HepG2 (cell line): ENCODE results near the gene FGF19. TPM values are rescaled to one million over a fixed set of nuclear protein-coding genes. Genes with fewer than 3 reads are reported as not detected.
A peak's percentile ranks its signal among the peaks of the same experiment; 100 is the strongest.

Experiments used
- AGO2 ChIP-seq: fragments of 200-400 bp; formaldehyde crosslinking; optimal IDR thresholded peaks from 2 replicates; pipeline ENCODE3; 2017; ENCODE audit warnings: mild to moderate bottlenecking, low read depth, low read length, moderate library complexity
- CHCHD3 ChIP-seq: sonication (generic); formaldehyde crosslinking; IDR thresholded peaks from 2 replicates; pipeline ENCODE4 v1.8.0; 2022; ENCODE audit warnings: mild to moderate bottlenecking, missing genetic modification reagents, moderate library complexity
- DZIP1 ChIP-seq: sonication (generic); formaldehyde crosslinking; IDR thresholded peaks from 2 replicates; pipeline ENCODE4 v1.5.0; 2020; ENCODE audit warnings: mild to moderate bottlenecking, missing genetic modification reagents
- MAFF ChIP-seq: IDR thresholded peaks from 2 replicates; pipeline ENCODE4 v1.6.1; 2011; ENCODE audit warnings: low read depth, low read length, improper control_type of control experiment
- RFXANK ChIP-seq: IDR thresholded peaks from 2 replicates; pipeline ENCODE4 v1.6.1; 2016
- ZIK1 ChIP-seq: sonication (generic); formaldehyde crosslinking; IDR thresholded peaks from 2 replicates; pipeline ENCODE4 v1.5.0; 2020; ENCODE audit warnings: mild to moderate bottlenecking, low read depth, missing genetic modification reagents, borderline replicate concordance
- ZNF281 ChIP-seq: sonication (generic); formaldehyde crosslinking; IDR thresholded peaks from 2 replicates; pipeline ENCODE4 v1.4.0; 2020; ENCODE audit warnings: missing genetic modification reagents, borderline replicate concordance
- ZNF44 ChIP-seq: sonication (generic); formaldehyde crosslinking; IDR thresholded peaks from 2 replicates; pipeline ENCODE4 v1.5.1; 2020; ENCODE audit warnings: mild to moderate bottlenecking, missing genetic modification reagents
- polyA plus RNA-seq, 8 experiments: library from polyadenylated mRNA; depleted of rRNA in 3 of 8; stranded (reverse) in 7 of 8; unstranded in 1 of 8; fragments of >200 nt; fragmentation: Illumina TruSeq in 4 of 8; extraction: Trizol in 4 of 8; gene quantifications; 2 replicates each; pipeline versions ENCODE4 v1.2.1 to v1.2.3, GENCODE V29; 2011 to 2016; ENCODE audit warnings: low read depth in 4 of 8, missing spikeins in 1 of 8, mixed read lengths in 1 of 8; ENCODE audit not compliant: insufficient read depth in 1 of 8
- total RNA-seq, 5 experiments: library from RNA; depleted of rRNA; stranded (reverse); fragments of >200 nt; fragmentation: Illumina TruSeq; extraction: Trizol; gene quantifications; 2 replicates each; pipeline ENCODE4 v1.2.3, GENCODE V29; 2016; ENCODE audit warnings: low read depth in 1 of 5
- TF ChIP-seq, protein P1 (sequence below): sonication (generic); formaldehyde crosslinking; IDR thresholded peaks from 2 replicates; pipeline ENCODE4 v1.5.1; 2020; ENCODE audit warnings: missing genetic modification reagents, mild to moderate bottlenecking, borderline replicate concordance
- TF ChIP-seq, protein P2 (sequence below): sonication (generic); formaldehyde crosslinking; IDR thresholded peaks from 2 replicates; pipeline ENCODE4 v1.8.1; 2022; ENCODE audit warnings: low read depth, mild to moderate bottlenecking, missing genetic modification reagents
- TF ChIP-seq, protein P3 (sequence below): sonication (generic); formaldehyde crosslinking; IDR thresholded peaks from 2 replicates; pipeline ENCODE4 v1.8.1; 2023; ENCODE audit warnings: mild to moderate bottlenecking, moderate library complexity, missing genetic modification reagents
- TF ChIP-seq, protein P4 (sequence below): sonication (generic); formaldehyde crosslinking; conservative IDR thresholded peaks from 2 replicates; pipeline ENCODE4 v1.8.0; 2022; ENCODE audit warnings: mild to moderate bottlenecking, moderate library complexity, missing genetic modification reagents

Gene FGF19
- total and polyA plus RNA-seq, 2 of the 13 experiments (the other 11 are each of a cell fraction or from before 2014, with no cell fraction given) = 0.07 TPM; not detected in 1

GRCh38 chr11:69655479-69656428 lies 48.1 kb downstream of the FGF19 start (continued):
- 0 out of 2 replicates have a peak, but pooled peaks have one; percentile 23 for TF ChIP-seq DZIP1
- TF ChIP-seq MAFF = no peak
- no peak for TF ChIP-seq ZIK1
- TF ChIP-seq RFXANK = no peak
- TF ChIP-seq, protein P1, sequence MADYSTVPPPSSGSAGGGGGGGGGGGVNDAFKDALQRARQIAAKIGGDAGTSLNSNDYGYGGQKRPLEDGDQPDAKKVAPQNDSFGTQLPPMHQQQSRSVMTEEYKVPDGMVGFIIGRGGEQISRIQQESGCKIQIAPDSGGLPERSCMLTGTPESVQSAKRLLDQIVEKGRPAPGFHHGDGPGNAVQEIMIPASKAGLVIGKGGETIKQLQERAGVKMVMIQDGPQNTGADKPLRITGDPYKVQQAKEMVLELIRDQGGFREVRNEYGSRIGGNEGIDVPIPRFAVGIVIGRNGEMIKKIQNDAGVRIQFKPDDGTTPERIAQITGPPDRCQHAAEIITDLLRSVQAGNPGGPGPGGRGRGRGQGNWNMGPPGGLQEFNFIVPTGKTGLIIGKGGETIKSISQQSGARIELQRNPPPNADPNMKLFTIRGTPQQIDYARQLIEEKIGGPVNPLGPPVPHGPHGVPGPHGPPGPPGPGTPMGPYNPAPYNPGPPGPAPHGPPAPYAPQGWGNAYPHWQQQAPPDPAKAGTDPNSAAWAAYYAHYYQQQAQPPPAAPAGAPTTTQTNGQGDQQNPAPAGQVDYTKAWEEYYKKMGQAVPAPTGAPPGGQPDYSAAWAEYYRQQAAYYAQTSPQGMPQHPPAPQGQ (CRISPR knock-in tag) = no peak
- TF ChIP-seq CHCHD3 (CRISPR knock-in tag) = peak; percentile 50; the same call in 1 of the 2 replicates
- TF ChIP-seq ZNF44 = no peak
- TF ChIP-seq, protein P2, sequence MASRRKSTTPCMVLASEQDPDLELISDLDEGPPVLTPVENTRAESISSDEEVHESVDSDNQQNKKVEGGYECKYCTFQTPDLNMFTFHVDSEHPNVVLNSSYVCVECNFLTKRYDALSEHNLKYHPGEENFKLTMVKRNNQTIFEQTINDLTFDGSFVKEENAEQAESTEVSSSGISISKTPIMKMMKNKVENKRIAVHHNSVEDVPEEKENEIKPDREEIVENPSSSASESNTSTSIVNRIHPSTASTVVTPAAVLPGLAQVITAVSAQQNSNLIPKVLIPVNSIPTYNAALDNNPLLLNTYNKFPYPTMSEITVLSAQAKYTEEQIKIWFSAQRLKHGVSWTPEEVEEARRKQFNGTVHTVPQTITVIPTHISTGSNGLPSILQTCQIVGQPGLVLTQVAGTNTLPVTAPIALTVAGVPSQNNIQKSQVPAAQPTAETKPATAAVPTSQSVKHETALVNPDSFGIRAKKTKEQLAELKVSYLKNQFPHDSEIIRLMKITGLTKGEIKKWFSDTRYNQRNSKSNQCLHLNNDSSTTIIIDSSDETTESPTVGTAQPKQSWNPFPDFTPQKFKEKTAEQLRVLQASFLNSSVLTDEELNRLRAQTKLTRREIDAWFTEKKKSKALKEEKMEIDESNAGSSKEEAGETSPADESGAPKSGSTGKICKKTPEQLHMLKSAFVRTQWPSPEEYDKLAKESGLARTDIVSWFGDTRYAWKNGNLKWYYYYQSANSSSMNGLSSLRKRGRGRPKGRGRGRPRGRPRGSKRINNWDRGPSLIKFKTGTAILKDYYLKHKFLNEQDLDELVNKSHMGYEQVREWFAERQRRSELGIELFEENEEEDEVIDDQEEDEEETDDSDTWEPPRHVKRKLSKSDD (CRISPR knock-in tag) = no peak
- TF ChIP-seq, protein P3, sequence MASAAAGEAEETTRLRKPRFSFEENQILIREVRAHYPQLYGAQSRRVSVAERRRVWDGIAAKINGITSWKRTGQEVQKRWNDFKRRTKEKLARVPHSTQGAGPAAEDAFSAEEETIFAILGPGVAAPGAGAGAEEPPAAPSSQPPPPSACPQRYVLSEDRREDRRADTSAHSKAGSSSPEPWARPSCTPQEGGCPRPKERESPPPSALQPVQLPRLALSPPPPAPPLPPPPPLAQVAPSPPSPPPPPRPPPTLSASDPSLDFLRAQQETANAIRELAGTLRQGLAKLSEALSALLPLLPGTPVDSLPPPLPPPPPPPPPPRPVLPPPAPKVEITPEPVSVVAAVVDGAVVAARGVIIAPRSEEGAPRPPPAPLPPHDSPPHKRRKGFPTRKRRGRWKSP = no peak
- TF ChIP-seq ZNF281 (CRISPR knock-in tag) = no peak
- TF ChIP-seq, protein P4, sequence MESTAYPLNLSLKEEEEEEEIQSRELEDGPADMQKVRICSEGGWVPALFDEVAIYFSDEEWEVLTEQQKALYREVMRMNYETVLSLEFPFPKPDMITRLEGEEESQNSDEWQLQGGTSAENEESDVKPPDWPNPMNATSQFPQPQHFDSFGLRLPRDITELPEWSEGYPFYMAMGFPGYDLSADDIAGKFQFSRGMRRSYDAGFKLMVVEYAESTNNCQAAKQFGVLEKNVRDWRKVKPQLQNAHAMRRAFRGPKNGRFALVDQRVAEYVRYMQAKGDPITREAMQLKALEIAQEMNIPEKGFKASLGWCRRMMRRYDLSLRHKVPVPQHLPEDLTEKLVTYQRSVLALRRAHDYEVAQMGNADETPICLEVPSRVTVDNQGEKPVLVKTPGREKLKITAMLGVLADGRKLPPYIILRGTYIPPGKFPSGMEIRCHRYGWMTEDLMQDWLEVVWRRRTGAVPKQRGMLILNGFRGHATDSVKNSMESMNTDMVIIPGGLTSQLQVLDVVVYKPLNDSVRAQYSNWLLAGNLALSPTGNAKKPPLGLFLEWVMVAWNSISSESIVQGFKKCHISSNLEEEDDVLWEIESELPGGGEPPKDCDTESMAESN (CRISPR knock-in tag) = no peak
- peak; percentile 3 for TF ChIP-seq AGO2
- TF ChIP-seq, all 625 proteins: peak for 15
